ENCODE data around the gene PRSS2.

DNA sequence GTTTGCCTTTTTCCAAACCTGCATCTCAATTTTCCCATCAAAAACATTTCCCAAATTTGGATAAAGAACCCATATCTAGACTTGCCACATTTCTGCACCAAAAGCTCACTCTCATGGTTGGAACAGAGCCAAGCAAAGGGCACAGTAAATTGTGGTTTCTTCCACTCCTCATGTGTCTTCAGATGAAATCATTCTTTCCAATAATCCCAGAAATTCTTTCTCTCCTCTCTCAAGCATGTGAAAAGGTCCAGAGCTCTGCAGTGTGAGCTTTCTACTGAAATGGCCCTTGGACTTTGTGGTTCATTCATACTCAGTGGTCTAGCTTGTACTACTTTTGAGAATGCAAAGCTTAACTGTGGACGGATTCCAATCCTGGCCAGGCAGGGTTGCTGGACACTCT lies 19.8 kb downstream of the PRSS2 start:
- TF ChIP-seq, protein P1, sequence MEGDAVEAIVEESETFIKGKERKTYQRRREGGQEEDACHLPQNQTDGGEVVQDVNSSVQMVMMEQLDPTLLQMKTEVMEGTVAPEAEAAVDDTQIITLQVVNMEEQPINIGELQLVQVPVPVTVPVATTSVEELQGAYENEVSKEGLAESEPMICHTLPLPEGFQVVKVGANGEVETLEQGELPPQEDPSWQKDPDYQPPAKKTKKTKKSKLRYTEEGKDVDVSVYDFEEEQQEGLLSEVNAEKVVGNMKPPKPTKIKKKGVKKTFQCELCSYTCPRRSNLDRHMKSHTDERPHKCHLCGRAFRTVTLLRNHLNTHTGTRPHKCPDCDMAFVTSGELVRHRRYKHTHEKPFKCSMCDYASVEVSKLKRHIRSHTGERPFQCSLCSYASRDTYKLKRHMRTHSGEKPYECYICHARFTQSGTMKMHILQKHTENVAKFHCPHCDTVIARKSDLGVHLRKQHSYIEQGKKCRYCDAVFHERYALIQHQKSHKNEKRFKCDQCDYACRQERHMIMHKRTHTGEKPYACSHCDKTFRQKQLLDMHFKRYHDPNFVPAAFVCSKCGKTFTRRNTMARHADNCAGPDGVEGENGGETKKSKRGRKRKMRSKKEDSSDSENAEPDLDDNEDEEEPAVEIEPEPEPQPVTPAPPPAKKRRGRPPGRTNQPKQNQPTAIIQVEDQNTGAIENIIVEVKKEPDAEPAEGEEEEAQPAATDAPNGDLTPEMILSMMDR (IDR thresholded peaks at IDR 0.05; ENCODE audit: poor library complexity), result no peak
- no peak for TF ChIP-seq EZH2phosphoT487 (IDR thresholded peaks at IDR 0.05; ENCODE audit: low read depth, severe bottlenecking, unreplicated experiment)

All from hepatocyte (in vitro differentiated cells).